Ascending aorta (tissue), 2 donors: Measurements from ENCODE around the gene PVRIG. TPM values are rescaled to one million over a fixed set of nuclear protein-coding genes. Genes with fewer than 3 reads are reported as not detected.
"Not testable (repeated sequence)": the region's sequence is repeated elsewhere in the genome, so short reads cannot be mapped to it uniquely, and the experiment has no call there.

Experiments
- DNase-seq, 2 donors: peaks; one replicate each; pipeline ENCODE4 v3.0.0-alpha.2; 2019; ENCODE audit warnings: low spot score in 2 of 2
- H3K27ac ChIP-seq, 2 donors: fragments of 200-600 bp; sonication (generic); one replicate each; pipeline ENCODE4 v1.5.1; 2016 to 2017; ENCODE audit warnings: mild to moderate bottlenecking in 1 of 2
- H3K27me3 ChIP-seq: fragments of 200-600 bp; sonication (generic); one replicate; pipeline ENCODE4 v1.5.1; 2017
- H3K36me3 ChIP-seq, 2 donors: fragments of 200-600 bp; sonication (generic); one replicate each; pipeline ENCODE4 v1.5.1; 2016
- H3K4me1 ChIP-seq, 2 donors: fragments of 200-600 bp; sonication (generic); one replicate each; pipeline ENCODE4 v1.5.1; 2016 to 2017; ENCODE audit warnings: mild to moderate bottlenecking in 1 of 2
- H3K4me3 ChIP-seq, 2 donors: fragments of 200-600 bp; sonication (generic); one replicate each; pipeline ENCODE4 v1.5.1; 2016 to 2017; ENCODE audit warnings: mild to moderate bottlenecking in 1 of 2
- H3K9me3 ChIP-seq, 2 donors: fragments of 200-600 bp; sonication (generic); one replicate each; pipeline ENCODE4 v1.5.1; 2016
- CTCF ChIP-seq, 3 experiments: fragments of 200-600 bp in 2 of 3; fragments of 450-650 bp in 1 of 3; sonication (generic) in 2 of 3; IDR thresholded peaks; one replicate each; pipeline ENCODE4 v1.5.1; 2016 to 2019; ENCODE audit warnings: antibody characterized with exemption in 3 of 3, mild to moderate bottlenecking in 1 of 3, moderate library complexity in 1 of 3
- intact Hi-C: fragments of 100-400 bp; cut with DNase I; formaldehyde crosslinking; loops from one replicate; pipeline ENCODE4 v1.15.1; 2023
- total RNA-seq: library from RNA; depleted of rRNA; stranded (reverse); fragments of >200 nt; gene quantifications from one replicate; pipeline ENCODE4 v1.1.0, GENCODE V29; 2016

PVRIG gene
- total RNA-seq, 1 donor from 2014 or later: 27.8 TPM

GRCh38 chr7:100266576-100267354 is 47.0 kb downstream of the PVRIG start:
- Histone ChIP-seq H3K36me3 (no peaks in the 10 kb centered on the region), H3K4me3 (no peak overlapping the region), H3K9me3 (no peaks in the 10 kb centered on the region), H3K4me1 (no peaks in the 10 kb centered on the region), H3K27ac (no peak overlapping the region), H3K27me3 (no peaks in the 10 kb centered on the region)
- intact Hi-C loops: no loop called here
- no peak for TF ChIP-seq CTCF (IDR thresholded peaks at IDR 0.05)
- DNase-seq: no peak

- no peaks in the 10 kb centered on the region for H3K36me3 ChIP-seq
- peaks cover 0 to 3% of the 10 kb centered on the region in 2 donors for H3K4me1 ChIP-seq
- no peak overlapping the region for H3K27ac ChIP-seq
- intact Hi-C loops: no loop called here
- H3K4me3 ChIP-seq: no peak overlapping the region
- no peak for DNase-seq
- TF ChIP-seq CTCF (IDR thresholded peaks at IDR 0.05): no peak
- H3K27me3 ChIP-seq: no peaks in the 10 kb centered on the region
- no peaks in the 10 kb centered on the region for H3K9me3 ChIP-seq
Measured at GRCh38 chr7:100267648-100268047, 47.9 kb downstream of the PVRIG start.

GRCh38 chr7:100268882-100269281 is 49.1 kb downstream of the PVRIG start:
- H3K9me3 ChIP-seq, H3K4me3 ChIP-seq, H3K36me3 ChIP-seq, intact Hi-C loops, H3K27ac ChIP-seq, DNase-seq, H3K4me1 ChIP-seq, H3K27me3 ChIP-seq: not testable (repeated sequence)

GRCh38 chr7:100269306-100270045 is 49.7 kb downstream of the PVRIG start:
- DNase-seq, H3K4me1 ChIP-seq, H3K27me3 ChIP-seq, H3K9me3 ChIP-seq, H3K36me3 ChIP-seq, intact Hi-C loops, H3K27ac ChIP-seq: not testable (repeated sequence)
- H3K4me3 ChIP-seq: peak overlapping the region in 1 of 2 donors; percentile 22

- DNase-seq, H3K4me1 ChIP-seq, H3K36me3 ChIP-seq, H3K9me3 ChIP-seq, H3K27ac ChIP-seq, H3K27me3 ChIP-seq, intact Hi-C loops: not testable (repeated sequence)
- H3K4me3 ChIP-seq: peak overlapping the region in 1 of 2 donors; percentile 96
Measured at GRCh38 chr7:100270046-100270918, 50.5 kb downstream of the PVRIG start.

Other genes with a start within 250 kb of the PVRIG start
- not detected for gene AZGP1, start 243.9 kb upstream of the PVRIG start, total RNA-seq
- 19.9 TPM for gene ZKSCAN1, start 204.4 kb upstream of the PVRIG start, total RNA-seq
- 58.5 TPM for gene ZSCAN21, start 170.2 kb upstream of the PVRIG start, total RNA-seq
- gene ZNF3, start 138.2 kb upstream of the PVRIG start, total RNA-seq: 6.9 TPM
- gene COPS6, start 131.0 kb upstream of the PVRIG start, total RNA-seq: 18.1 TPM
- 52.2 TPM for gene MCM7, start 118.6 kb upstream of the PVRIG start, total RNA-seq
- 29.6 TPM for gene AP4M1, start 118.3 kb upstream of the PVRIG start, total RNA-seq
- 103 TPM for gene TAF6, start 100.6 kb upstream of the PVRIG start, total RNA-seq
- gene CNPY4, start 100.3 kb upstream of the PVRIG start, total RNA-seq: 1.4 TPM
- not detected for gene MBLAC1, start 93.0 kb upstream of the PVRIG start, total RNA-seq
- 131 TPM for gene LAMTOR4, start 71.0 kb upstream of the PVRIG start, total RNA-seq
- gene TRAPPC14, start 61.2 kb upstream of the PVRIG start, total RNA-seq: 22.0 TPM
- gene GAL3ST4, start 51.3 kb upstream of the PVRIG start, total RNA-seq: 3.5 TPM
- not detected for gene GPC2, start 42.6 kb upstream of the PVRIG start, total RNA-seq
- gene STAG3, start 42.0 kb upstream of the PVRIG start, total RNA-seq: not detected
- gene SPDYE3, start 87.8 kb downstream of the PVRIG start, total RNA-seq: not detected
- gene PILRB, start 138.2 kb downstream of the PVRIG start, total RNA-seq: 67.2 TPM
- gene PILRA, start 153.5 kb downstream of the PVRIG start, total RNA-seq: 25.8 TPM
- gene ZCWPW1, start 208.8 kb downstream of the PVRIG start, total RNA-seq: not detected
- 32.9 TPM for gene MEPCE, start 209.9 kb downstream of the PVRIG start, total RNA-seq
- 35.2 TPM for gene PPP1R35, start 216.5 kb downstream of the PVRIG start, total RNA-seq
- gene SPACDR, start 244.3 kb downstream of the PVRIG start, total RNA-seq: not detected